SU-DHL-6 (cell line): Measurements from ENCODE around the gene NEK6.

ENCODE experiments used
- CTCF ChIP-seq: fragments of 200-600 bp; sonication (generic); IDR thresholded peaks from one replicate; pipeline ENCODE4 v1.5.1; 2017; ENCODE audit warnings: antibody characterized with exemption, mild to moderate bottlenecking, low read length, moderate library complexity; ENCODE audit not compliant: insufficient read depth, poor library complexity, severe bottlenecking
- EZH2phosphoT487 ChIP-seq: fragments of 200-600 bp; sonication (generic), shearing (Covaris generic); conservative IDR thresholded peaks from 2 replicates; pipeline ENCODE4 v1.6.1; 2018; ENCODE audit warnings: mild to moderate bottlenecking, antibody characterized with exemption, low read length, moderate library complexity, mixed read lengths

DNA sequence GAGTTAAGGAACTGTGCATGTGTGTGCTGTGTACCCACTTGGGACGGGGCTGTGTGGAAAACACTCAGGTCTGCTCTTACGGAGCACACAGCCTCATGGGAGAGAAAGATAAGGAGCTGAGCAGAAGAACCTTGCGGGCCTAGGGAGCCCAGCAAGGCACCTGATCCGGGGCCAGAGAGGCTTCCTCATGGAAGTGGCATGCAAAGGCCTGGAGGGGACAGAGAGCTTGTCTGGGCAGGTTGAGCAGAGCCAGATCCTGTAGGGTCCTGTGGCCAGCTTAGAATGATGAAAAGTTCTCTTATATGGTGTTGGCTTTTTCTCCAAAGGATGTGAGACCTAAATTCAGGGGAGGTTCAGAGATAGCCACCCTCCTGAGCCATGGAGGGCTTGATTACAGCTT, 45.2 kb downstream of the NEK6 start:
- TF ChIP-seq CTCF: no peak
- no peak for TF ChIP-seq EZH2phosphoT487
